ENCODE measurements around the gene CNOT1.
"Not testable (repeated sequence)": the region's sequence is repeated elsewhere in the genome, so short reads cannot be mapped to it uniquely, and the experiment has no call there.

The CNOT1 gene

GRCh38 chr16:58502217-58502921, 127.3 kb downstream of the CNOT1 start:
- no peak for DNase-seq (ENCODE audit: low spot score)

GRCh38 chr16:58501242-58502131, 128.1 kb downstream of the CNOT1 start:
- DNase-seq (ENCODE audit: low spot score): no peak

DNA sequence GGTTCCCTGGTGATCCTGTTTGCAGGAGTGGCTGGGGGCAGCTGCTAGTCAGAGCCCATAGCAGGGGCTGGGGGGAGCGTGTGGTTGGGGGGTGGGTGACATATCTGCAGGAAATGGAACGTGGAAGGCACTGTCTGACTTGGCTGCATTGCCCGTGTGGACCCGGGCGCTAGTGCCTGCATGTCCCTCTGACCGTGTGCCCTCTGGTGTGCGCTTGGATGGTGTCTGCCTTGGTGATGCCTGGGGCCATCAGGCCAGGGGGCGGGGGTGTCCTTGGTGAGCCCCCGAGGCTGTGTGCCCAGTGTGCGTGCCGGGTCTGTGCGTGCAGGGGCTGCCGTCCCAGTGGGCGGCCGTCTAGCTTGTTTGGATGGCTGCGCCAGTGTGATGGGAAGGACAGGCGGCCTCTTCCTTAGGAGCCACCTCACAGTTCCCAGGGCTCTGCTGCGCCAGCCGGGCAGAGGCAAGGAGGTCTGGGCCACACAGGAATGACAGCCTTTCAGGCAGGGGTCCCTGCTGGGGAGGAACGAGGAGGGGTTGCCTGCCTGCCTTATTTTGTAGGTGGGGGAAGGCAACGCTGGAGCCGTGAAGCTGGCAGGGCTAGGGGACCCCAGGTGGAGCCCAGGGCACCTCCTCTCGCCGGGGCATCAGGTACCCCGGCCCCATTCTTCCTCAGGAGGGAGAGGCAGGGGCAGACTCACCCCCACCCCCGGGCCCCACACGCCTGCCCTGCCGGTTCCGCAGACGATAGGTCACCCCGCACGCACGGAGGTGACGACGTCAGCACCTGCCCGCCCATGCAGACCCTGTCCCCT, 129.0 kb downstream of the CNOT1 start:
- DNase-seq (ENCODE audit: low spot score): no peak

DNA sequence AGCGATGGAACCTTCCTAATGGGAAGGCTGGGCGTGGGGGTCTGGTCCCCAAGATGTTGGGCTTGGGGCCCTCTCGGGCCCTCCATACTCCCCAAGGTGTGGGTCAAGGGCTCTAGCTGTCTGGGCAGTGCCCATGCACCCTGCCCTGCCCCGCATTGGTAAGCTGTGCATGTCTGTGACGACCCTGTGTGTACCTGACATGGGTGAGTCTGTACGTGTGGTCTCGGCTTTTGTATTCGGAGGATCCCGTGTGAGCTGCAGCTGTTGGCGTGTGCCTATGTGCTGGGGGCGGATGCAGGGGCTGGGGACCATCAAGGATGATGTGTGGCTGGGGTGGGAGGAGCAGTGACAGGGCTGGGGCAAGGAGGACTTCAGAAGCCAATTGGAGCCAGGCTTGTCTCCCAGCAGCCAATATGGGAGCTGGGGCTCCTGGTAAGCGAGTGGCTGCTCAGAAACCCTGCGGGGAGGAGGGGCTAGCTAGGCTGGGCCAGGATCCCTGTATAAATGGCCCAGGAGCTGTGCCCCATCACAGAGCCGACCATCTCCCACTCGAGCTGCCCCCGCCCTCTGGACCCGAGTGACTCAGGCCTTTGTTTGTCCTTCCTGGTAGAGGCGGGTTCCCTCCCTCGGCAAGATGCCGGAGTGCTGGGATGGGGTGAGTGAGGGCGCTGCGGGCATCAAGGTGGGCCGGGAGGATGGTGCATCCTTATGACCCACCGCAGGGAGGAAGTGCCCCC, 129.8 kb downstream of the CNOT1 start, which contains the start of gene NDRG4:
TSS of gene NDRG4 (plus strand) at position 529 of the 737 bp plus-strand sequence. CDS start at position 635, 106 bp downstream.
- peak; percentile 82 for DNase-seq (ENCODE audit: low spot score)

GRCh38 chr16:58499092-58499511, 130.5 kb downstream of the CNOT1 start:
- no peak for DNase-seq (ENCODE audit: low spot score)

DNA sequence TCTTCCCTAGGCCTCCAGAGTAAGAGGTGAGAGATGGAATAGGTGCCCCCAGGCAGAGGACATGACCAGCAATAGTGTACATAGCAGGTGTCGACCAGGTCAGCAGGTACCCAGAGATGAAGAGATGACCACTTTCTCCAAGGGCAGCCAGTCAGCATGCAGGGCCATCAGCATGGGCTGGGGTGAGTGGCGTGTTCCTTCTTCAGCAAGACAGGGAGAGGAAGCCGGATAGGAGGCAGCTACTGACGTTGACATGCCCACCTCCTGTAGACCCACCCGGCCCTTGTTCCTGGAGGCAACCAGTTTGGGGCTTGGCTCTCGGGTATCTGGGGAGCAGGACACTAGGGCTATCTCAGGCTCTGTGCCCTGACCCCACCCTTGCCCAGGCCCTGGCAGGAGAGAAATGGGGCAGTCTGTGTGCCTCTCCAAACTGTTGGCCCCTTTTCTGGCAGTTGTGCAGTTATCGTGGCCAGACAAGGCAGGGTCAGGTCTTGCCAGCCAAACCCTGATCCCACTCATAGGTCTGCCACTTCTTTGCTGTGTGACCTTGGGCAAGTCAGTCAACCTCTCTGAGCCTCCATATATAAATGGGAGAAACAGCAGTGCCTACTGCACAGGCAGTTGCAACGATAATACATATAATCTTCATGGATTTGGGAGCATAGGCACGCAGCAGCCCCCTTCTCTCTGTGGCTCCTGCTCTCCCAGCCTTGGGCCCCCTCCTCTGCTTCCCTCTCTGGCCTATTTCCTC, 131.1 kb downstream of the CNOT1 start:
- no peak for DNase-seq (ENCODE audit: low spot score)

GRCh38 chr16:58497935-58498334, 131.7 kb downstream of the CNOT1 start:
- no peak for DNase-seq (ENCODE audit: low spot score)

DNA sequence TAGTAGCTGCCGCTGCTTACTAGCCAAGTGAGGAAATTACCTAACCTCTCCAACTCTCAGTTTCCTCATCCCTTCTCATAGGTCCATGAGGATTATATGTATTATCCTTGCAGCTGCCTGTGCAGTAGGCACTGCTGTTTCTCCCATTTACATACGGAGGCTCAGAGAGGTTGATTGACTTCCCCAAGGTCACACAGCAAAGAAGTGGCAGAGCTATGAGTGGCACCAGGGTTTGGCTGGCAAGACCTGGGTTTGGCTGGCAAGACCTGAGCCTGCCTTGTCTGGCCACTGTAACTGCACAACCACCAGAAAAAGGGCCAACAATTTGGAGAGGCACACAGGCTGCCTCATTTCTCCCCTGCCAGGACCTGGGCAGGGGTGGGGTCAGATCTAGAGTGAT, 132.2 kb downstream of the CNOT1 start:
- DNase-seq (ENCODE audit: low spot score): no peak

DNA sequence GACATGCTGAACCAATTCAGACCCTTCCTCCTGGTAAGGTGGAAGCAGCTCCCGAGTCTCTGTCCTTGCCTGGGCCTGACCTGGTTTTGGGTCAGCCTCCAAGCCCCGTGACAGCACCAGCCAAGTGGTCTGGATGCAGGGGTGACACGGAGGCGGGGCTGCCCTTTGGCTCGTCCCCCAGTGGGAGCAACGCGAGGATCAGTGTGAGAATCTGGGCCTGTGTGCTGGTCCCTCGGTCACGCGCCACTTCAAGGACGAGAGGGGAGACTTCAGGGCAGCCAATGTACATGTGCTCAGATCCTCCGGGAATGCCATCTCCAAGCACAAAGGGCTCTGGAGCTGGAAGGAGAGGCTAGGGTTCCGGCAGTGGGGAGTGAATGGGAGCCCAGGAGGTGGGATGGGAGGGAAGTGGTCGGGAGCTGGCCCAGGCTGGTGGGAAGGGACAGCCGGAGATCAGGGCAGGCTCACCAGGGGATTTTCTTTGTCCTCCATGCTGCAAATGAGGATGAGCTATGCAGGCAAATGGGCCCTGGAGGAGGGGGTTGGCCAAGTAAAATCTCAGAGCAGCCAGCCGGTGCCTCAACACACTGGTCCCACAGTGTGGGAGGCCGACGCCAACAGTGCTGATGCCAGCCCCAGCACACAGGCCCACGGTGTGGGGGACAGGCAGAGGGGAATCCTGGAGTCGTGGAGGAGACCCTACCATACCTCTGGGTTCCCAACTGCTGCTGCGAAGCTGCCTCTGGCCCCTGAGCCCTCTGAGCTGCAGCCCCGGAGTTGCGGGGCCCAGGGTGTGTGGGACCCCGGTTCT, 133.9 kb downstream of the CNOT1 start:
- no peak for DNase-seq (ENCODE audit: low spot score)

GRCh38 chr16:58494981-58495520, 134.6 kb downstream of the CNOT1 start:
- peak; percentile 92 for DNase-seq (ENCODE audit: low spot score)

- no peak for DNase-seq (ENCODE audit: low spot score)
These were observed 135.7 kb downstream of the CNOT1 start for GRCh38 chr16:58493756-58494431.

DNA sequence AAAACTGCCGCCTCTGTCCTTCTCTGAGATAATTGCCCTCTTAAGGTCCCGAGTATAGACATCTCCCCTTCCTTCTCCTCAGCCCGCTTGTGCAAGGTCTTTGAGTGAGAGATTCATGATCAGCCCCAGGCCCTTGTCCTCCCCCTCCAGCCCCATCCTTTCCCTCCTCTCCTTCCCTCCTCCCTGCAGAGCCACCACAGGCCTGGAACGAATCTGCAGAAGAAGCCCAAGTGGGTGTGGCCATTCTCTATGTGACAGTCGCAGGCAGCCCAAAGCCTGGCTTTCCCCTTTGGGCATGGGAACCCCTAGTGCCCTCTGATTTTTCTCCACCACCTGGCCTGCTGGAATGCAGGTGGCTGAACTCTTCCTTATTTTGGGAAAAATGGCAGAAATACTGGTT, 136.9 kb downstream of the CNOT1 start:
- DNase-seq (ENCODE audit: low spot score): no peak

DNA sequence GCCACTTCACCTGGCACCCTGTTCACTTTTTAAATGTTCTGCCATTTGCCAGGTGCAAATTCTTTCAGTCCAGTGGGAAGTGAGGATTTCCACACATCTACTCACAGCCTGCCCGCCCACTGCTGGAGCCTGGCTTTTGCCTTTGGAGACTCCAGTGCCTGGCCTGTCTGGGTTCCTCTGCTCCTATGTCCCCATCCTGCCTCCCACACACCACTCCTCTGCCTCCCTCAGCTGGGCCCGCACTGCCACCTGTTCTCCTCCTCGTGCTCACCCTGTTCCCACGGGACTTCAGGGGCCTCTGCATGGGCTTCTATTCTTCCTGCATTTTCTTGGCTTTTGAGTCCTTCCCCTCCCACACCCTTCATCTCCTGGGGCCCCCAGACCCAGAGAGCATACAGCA, 137.6 kb downstream of the CNOT1 start:
- no peak for DNase-seq (ENCODE audit: low spot score)

DNA sequence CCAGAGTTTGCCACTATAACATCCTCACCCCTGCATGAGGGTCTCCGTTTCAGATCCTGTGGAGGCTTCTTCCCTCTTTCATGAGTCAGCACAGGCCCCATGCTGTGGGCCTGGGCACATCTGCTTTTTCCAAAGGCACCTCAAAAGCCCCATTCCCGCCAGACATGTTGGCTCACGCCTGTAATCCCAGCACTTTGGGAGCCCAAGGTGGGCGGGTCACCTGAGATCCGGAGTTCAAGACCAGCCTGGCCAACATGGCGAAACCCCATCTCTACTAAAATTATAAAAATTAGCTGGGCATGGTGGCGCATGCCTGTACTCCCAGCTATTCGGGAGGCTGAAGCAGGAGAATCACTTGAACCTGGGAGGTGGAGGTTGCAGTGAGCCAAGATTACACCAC, 139.1 kb downstream of the CNOT1 start:
- DNase-seq (ENCODE audit: low spot score): not testable (repeated sequence)

GRCh38 chr16:58490065-58490464, 139.6 kb downstream of the CNOT1 start:
- DNase-seq (ENCODE audit: low spot score): no peak

DNA sequence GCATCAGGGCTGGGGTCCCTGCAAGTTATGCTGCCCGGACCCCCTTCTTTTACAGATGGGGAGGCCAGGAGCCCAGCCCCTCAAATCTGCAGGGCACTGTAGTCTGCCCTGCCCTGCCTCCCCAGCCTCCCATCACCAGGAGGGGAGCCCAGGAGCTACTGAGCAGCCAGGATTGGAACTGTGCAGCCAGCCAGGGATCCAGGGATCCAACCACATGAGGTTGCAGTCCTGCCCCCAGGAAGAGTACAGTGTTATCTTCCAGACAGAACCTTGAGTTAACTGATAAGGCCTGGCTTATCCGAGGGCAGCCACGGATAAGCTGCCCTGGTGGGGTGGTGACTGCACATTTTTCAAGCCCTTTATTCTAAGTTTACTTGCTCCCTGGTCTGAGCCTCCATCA, 141.1 kb downstream of the CNOT1 start:
- DNase-seq (ENCODE audit: low spot score): no peak

DNA sequence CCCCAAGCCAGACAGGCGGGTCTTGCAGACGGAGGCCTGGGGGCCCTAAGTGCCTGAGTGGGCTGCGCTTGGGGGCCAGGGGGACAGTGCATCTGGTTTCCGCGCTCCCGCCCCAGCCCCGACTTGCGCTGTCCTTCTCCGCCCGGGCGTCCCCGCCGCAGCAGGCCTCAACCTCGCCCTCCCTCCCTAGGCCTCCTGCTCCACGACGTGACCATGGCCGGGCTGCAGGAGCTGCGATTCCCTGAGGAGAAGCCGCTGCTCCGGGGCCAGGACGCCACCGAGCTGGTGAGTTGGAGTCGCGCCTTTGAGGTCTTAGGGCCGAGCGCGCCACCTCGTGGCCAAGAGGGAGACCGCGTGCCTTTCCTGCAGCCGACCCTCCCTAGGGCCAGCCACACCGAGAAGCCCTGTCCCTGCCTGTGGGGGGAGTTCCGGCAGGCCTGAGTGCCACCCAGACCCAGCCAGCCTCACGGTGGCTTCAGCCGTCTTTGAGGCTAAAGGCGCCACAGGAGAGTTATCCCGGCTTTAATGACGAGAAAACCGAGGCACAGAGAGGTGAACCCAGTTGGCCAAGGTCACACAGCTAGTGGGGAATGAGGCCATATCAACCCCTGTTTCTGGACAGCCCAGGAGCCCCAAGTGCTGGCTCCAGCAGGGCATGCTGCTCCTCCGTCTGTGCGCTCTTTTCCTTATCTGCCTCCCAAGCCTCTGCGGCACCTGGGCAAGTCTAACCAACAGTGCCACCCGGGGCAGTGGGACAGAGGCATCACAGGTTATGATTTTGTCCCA, 141.9 kb downstream of the CNOT1 start:
- peak; percentile 93 for DNase-seq (ENCODE audit: low spot score)

GRCh38 chr16:58485184-58485887, 144.3 kb downstream of the CNOT1 start:
- DNase-seq (ENCODE audit: low spot score): no peak

Measured in AG20443 (cell line).